PC-9 (cell line): ENCODE results near the gene CNTLN.

ENCODE experiments used
- EZH2 ChIP-seq: fragments of 200-600 bp; sonication (generic); IDR thresholded peaks from 2 replicates; pipeline ENCODE4 v1.8.0; 2017; ENCODE audit warnings: antibody characterized with exemption, low read depth
- TF ChIP-seq, protein P1 (sequence below): fragments of 200-600 bp; sonication (generic); conservative IDR thresholded peaks from 2 replicates; pipeline ENCODE4 v1.6.1; 2017; ENCODE audit warnings: mixed run types, antibody characterized with exemption, mild to moderate bottlenecking, moderate library complexity

DNA sequence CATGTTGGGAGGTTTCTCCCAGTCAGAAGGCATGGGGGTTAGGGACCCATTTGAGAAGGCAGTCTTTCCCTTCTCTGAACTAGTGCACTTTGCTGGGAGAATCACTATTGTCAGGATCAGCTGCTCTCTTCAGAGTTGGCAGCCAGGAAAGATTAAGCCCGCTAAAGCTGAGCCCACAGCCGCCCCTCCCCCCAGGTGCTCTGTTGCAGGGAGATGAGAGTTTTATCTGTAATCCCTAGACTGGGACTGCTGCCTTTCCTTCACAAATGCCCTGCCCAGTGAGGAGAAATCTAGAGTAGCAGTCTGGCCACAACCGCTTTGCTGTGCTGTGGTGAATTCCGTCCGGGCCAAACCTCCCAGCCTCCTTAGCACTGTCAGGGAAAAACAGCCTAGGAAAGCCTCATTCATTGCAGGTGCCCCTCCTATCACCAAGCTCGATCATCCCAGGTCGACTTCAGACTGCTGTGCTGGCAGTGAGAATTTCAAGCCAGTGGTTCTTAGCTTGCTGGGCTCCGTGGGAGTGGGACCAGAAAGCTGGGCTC lies 69.8 kb downstream of the CNTLN start:
- TF ChIP-seq, protein P1, sequence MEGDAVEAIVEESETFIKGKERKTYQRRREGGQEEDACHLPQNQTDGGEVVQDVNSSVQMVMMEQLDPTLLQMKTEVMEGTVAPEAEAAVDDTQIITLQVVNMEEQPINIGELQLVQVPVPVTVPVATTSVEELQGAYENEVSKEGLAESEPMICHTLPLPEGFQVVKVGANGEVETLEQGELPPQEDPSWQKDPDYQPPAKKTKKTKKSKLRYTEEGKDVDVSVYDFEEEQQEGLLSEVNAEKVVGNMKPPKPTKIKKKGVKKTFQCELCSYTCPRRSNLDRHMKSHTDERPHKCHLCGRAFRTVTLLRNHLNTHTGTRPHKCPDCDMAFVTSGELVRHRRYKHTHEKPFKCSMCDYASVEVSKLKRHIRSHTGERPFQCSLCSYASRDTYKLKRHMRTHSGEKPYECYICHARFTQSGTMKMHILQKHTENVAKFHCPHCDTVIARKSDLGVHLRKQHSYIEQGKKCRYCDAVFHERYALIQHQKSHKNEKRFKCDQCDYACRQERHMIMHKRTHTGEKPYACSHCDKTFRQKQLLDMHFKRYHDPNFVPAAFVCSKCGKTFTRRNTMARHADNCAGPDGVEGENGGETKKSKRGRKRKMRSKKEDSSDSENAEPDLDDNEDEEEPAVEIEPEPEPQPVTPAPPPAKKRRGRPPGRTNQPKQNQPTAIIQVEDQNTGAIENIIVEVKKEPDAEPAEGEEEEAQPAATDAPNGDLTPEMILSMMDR: no peak
- no peak for TF ChIP-seq EZH2
